HepG2 (cell line): ENCODE measurements around the gene FAM200B. TPM values are rescaled to one million over a fixed set of nuclear protein-coding genes. Genes with fewer than 3 reads are reported as not detected.

Source experiments
- ATAC-seq: fragments of 200-7000 bp; cut with Tn5 transposase; 3 replicates; pipeline ENCODE4 v1.9.1; 2020; ENCODE audit warnings: mild to moderate bottlenecking, moderate library complexity
- BruUV-seq: library from RNA; stranded (reverse); fragments of 400-500 nt; replicated peaks from 2 replicates; lab custom pipeline; 2021; lab: Mats Ljungman, UMichigan
- CTCF ChIA-PET: fragments of 300-600 bp; formaldehyde crosslinking; extraction: SDS; loops from one replicate; lab custom pipeline; 2021; ENCODE audit warnings: low total read pairs, inconsistent platforms, low intra/inter-chr PET ratio; lab: Yijun Ruan, JAX
- POLR2A ChIA-PET: fragments of 350-600 bp; sonication (Branson Sonifier 250); formaldehyde crosslinking; loops from one replicate; lab custom pipeline; 2020; ENCODE audit warnings: antibody characterized with exemption, inconsistent platforms; lab: Yijun Ruan, JAX
- DNase-seq: peaks from one replicate; pipeline ENCODE4 v3.0.0-alpha.2; 2015; ENCODE audit warnings: low spot score
- FAIRE-seq: peaks from 3 replicates; lab custom pipeline; 2011; peaks lifted over from hg19 to GRCh38; lab: Jason Lieb, UNC
- H2AFZ ChIP-seq: one replicate; pipeline ENCODE4 v1.6.1; 2011; ENCODE audit warnings: low read length, inconsistent platforms
- H3K27ac ChIP-seq: fragments of 300-600 bp; 3 replicates; pipeline ENCODE4 v1.8.0; 2011; ENCODE audit warnings: mixed run types, mild to moderate bottlenecking, mixed read lengths, low read length, inconsistent platforms; ENCODE audit not compliant: insufficient read depth; ENCODE audit errors: extremely low read length
- H3K27me3 ChIP-seq, 2 experiments: fragments of 200-600 bp in 1 of 2; 2 replicates in 1 of 2; 3 replicates in 1 of 2; pipeline versions ENCODE4 v1.6.0 to v1.8.0; 2011; ENCODE audit warnings: low read length in 2 of 2, mild to moderate bottlenecking in 2 of 2, moderate library complexity in 2 of 2, inconsistent platforms in 1 of 2; ENCODE audit not compliant: insufficient read depth in 2 of 2, control insufficient read depth in 1 of 2
- H3K36me3 ChIP-seq, 2 experiments: fragments of 200-600 bp in 1 of 2; replicated peaks in 1 of 2; 2 replicates in 1 of 2; 3 replicates in 1 of 2; pipeline versions ENCODE4 v1.5.1 to v1.8.0; 2011; ENCODE audit warnings: low read length in 2 of 2, inconsistent platforms in 1 of 2; ENCODE audit not compliant: insufficient read depth in 2 of 2, control insufficient read depth in 1 of 2
- H3K4me1 ChIP-seq: 2 replicates; pipeline ENCODE4 v1.5.1; 2012; ENCODE audit warnings: low read length, inconsistent platforms; ENCODE audit not compliant: insufficient read depth
- H3K4me2 ChIP-seq: 2 replicates; pipeline ENCODE4 v1.6.0; 2011; ENCODE audit warnings: low read depth, low read length, inconsistent platforms
- H3K4me3 ChIP-seq, 3 experiments: fragments of 200-600 bp in 1 of 3; sonication (generic), shearing (Covaris generic) in 1 of 3; replicated peaks in 1 of 3; 2 replicates each; pipeline ENCODE4 v1.5.1; 2011 to 2016; ENCODE audit warnings: low read length in 3 of 3, inconsistent platforms in 2 of 3, low read depth in 2 of 3, mild to moderate bottlenecking in 2 of 3, control low read depth in 1 of 3, mixed read lengths in 1 of 3; ENCODE audit not compliant: insufficient read depth in 1 of 3
- H3K79me2 ChIP-seq: one replicate; pipeline ENCODE4 v1.6.1; 2011; ENCODE audit warnings: low read length, inconsistent platforms; ENCODE audit not compliant: insufficient read depth
- H3K9ac ChIP-seq: 2 replicates; pipeline ENCODE4 v1.6.0; 2011; ENCODE audit warnings: mild to moderate bottlenecking, low read depth, low read length, inconsistent platforms; ENCODE audit not compliant: insufficient read depth
- H3K9me3 ChIP-seq: 2 replicates; pipeline ENCODE4 v1.5.1; 2012; ENCODE audit warnings: mild to moderate bottlenecking, low read length
- H4K20me1 ChIP-seq: 2 replicates; pipeline ENCODE4 v1.6.0; 2011; ENCODE audit warnings: inconsistent platforms, mild to moderate bottlenecking, low read length, moderate library complexity; ENCODE audit not compliant: insufficient read depth
- HMG20A ChIP-seq: IDR thresholded peaks from 2 replicates; pipeline ENCODE4 v1.6.1; 2016; ENCODE audit warnings: borderline replicate concordance
- NCOA1 ChIP-seq: sonication (generic); formaldehyde crosslinking; IDR thresholded peaks from 2 replicates; pipeline ENCODE4 v1.9.0; 2021; ENCODE audit warnings: missing genetic modification reagents
- SIX1 ChIP-seq: sonication (generic); formaldehyde crosslinking; IDR thresholded peaks from 2 replicates; pipeline ENCODE4 v1.4.0; 2020; ENCODE audit warnings: missing genetic modification reagents, borderline replicate concordance
- THAP8 ChIP-seq: sonication (generic); formaldehyde crosslinking; IDR thresholded peaks from 2 replicates; pipeline ENCODE4 v1.5.1; 2020; ENCODE audit warnings: missing genetic modification reagents, mild to moderate bottlenecking, borderline replicate concordance
- XBP1 ChIP-seq: sonication (generic); formaldehyde crosslinking; IDR thresholded peaks from 2 replicates; pipeline ENCODE4 v1.5.0; 2020; ENCODE audit warnings: missing genetic modification reagents
- ZFP36L1 ChIP-seq: sonication (generic); formaldehyde crosslinking; IDR thresholded peaks from 2 replicates; pipeline ENCODE4 v1.8.0; 2022; ENCODE audit warnings: mild to moderate bottlenecking, missing genetic modification reagents, moderate library complexity
- ZFP90 ChIP-seq: sonication (generic); formaldehyde crosslinking; IDR thresholded peaks from 2 replicates; pipeline ENCODE4 v1.8.0; 2022; ENCODE audit warnings: missing genetic modification reagents, mild to moderate bottlenecking, inconsistent platforms, borderline replicate concordance
- ZKSCAN1 ChIP-seq: fragments of 150-350 bp; IDR thresholded peaks from 2 replicates; pipeline ENCODE4 v1.6.1; 2014; ENCODE audit warnings: low read length
- ZNF225 ChIP-seq: sonication (generic); formaldehyde crosslinking; IDR thresholded peaks from 2 replicates; pipeline ENCODE4 v1.4.0; 2020; ENCODE audit warnings: mild to moderate bottlenecking, missing genetic modification reagents
- ZNF292 ChIP-seq: sonication (generic); formaldehyde crosslinking; IDR thresholded peaks from 2 replicates; pipeline ENCODE4 v1.8.1; 2022; ENCODE audit warnings: mild to moderate bottlenecking, low read depth, missing genetic modification reagents, borderline replicate concordance
- ZNF383 ChIP-seq: sonication (generic); formaldehyde crosslinking; IDR thresholded peaks from 2 replicates; pipeline ENCODE4 v1.4.0; 2020; ENCODE audit warnings: missing genetic modification reagents, mild to moderate bottlenecking, borderline replicate concordance
- ZNF780A ChIP-seq: sonication (generic); formaldehyde crosslinking; IDR thresholded peaks from 2 replicates; pipeline ENCODE4 v1.8.0; 2022; ENCODE audit warnings: mild to moderate bottlenecking, missing genetic modification reagents, moderate library complexity
- ZNF792 ChIP-seq: IDR thresholded peaks from 2 replicates; pipeline ENCODE4 v1.6.1; 2016
- WGBS: methylation state at CpG from one replicate; pipeline ENCODE4 v1.1.6; 2017; ENCODE audit warnings: low lambda C conversion rate; 5-methylcytosine and 5-hydroxymethylcytosine counted together
- in situ Hi-C: cut with HindIII; loops from 2 replicates; pipeline ENCODE4 v1.10.0; 2017; ENCODE audit warnings: low pct_unique_long_range_greater_than_20kb; ENCODE audit not compliant: extremely low pct_ligation_motif_present
- intact Hi-C: fragments of 100-400 bp; cut with micrococcal nuclease; formaldehyde crosslinking; loops from one replicate; pipeline ENCODE4 v1.10.0; 2022; ENCODE audit not compliant: unreplicated experiment
- polyA plus RNA-seq, 8 experiments: library from polyadenylated mRNA; depleted of rRNA in 3 of 8; stranded (reverse) in 7 of 8; unstranded in 1 of 8; fragments of >200 nt; fragmentation: Illumina TruSeq in 4 of 8; extraction: Trizol in 4 of 8; gene quantifications; 2 replicates each; pipeline versions ENCODE4 v1.2.1 to v1.2.3, GENCODE V29; 2011 to 2016; ENCODE audit warnings: low read depth in 4 of 8, missing spikeins in 1 of 8, mixed read lengths in 1 of 8; ENCODE audit not compliant: insufficient read depth in 1 of 8
- total RNA-seq, 5 experiments: library from RNA; depleted of rRNA; stranded (reverse); fragments of >200 nt; fragmentation: Illumina TruSeq; extraction: Trizol; gene quantifications; 2 replicates each; pipeline ENCODE4 v1.2.3, GENCODE V29; 2016; ENCODE audit warnings: low read depth in 1 of 5
- TF ChIP-seq, protein P1 (sequence below): sonication (generic); formaldehyde crosslinking; IDR thresholded peaks from 2 replicates; pipeline ENCODE4 v1.5.1; 2020; ENCODE audit warnings: missing genetic modification reagents, mild to moderate bottlenecking, borderline replicate concordance

Gene FAM200B
- total and polyA plus RNA-seq, 2 of the 13 experiments (the other 11 are each of a cell fraction or from before 2014, with no cell fraction given), result 25.6 to 41.8 TPM

DNA sequence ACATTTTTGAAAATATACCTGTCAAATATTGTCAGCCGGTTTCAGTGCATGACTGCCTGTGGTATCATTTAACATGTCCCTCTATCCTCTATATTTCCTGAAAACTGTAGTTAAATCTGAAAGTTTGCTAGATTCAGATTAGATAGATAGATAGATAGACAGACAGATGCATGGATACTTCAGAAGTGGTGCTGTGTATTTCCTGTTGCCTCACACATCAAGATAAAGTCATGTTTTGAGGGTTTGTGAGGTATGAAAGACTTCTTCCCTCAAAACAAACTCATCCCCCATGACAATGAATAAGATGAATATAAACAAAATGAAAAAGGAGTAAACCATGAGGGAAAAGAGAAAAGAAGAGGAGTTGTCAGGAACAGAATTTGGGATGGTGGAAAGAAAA is 15.2 kb downstream of the FAM200B start:
- Histone ChIP-seq H3K36me3 (no peaks in the 10 kb centered on the region), H3K4me2 (no peak overlapping the region), H3K9me3 (peaks cover under 1% of the 10 kb centered on the region; the same call in 1 of the 2 replicates), H3K4me1 (peaks cover 29% of the 10 kb centered on the region), H3K79me2 (no peaks in the 10 kb centered on the region), H3K9ac (no peak overlapping the region), H2AFZ (no peak overlapping the region), H3K4me3 (no peak overlapping the region), H3K27ac (no peak overlapping the region), H4K20me1 (no peaks in the 10 kb centered on the region), H3K27me3 (no peaks in the 10 kb centered on the region)
- POLR2A ChIA-PET, result no interaction called here
- 97% methylated on average over 1 of the region's 1 CpG for WGBS
- CTCF ChIA-PET, result no interaction called here
- DNase-seq (no peak), FAIRE-seq (no peak), ATAC-seq (no peak)
- TF ChIP-seq SIX1 (CRISPR knock-in tag) (no peak), THAP8 (CRISPR knock-in tag) (no peak), XBP1 (CRISPR knock-in tag) (no peak), ZNF792 (no peak), ZFP90 (CRISPR knock-in tag) (no peak), NCOA1 (CRISPR knock-in tag) (no peak), ZNF225 (no peak), ZFP36L1 (CRISPR knock-in tag) (no peak), ZNF383 (CRISPR knock-in tag) (no peak), ZNF292 (CRISPR knock-in tag) (no peak), HMG20A (CRISPR knock-in tag) (no peak), ZNF780A (CRISPR knock-in tag) (no peak), ZKSCAN1 (no peak)
- TF ChIP-seq, protein P1, sequence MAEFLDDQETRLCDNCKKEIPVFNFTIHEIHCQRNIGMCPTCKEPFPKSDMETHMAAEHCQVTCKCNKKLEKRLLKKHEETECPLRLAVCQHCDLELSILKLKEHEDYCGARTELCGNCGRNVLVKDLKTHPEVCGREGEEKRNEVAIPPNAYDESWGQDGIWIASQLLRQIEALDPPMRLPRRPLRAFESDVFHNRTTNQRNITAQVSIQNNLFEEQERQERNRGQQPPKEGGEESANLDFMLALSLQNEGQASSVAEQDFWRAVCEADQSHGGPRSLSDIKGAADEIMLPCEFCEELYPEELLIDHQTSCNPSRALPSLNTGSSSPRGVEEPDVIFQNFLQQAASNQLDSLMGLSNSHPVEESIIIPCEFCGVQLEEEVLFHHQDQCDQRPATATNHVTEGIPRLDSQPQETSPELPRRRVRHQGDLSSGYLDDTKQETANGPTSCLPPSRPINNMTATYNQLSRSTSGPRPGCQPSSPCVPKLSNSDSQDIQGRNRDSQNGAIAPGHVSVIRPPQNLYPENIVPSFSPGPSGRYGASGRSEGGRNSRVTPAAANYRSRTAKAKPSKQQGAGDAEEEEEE, result no peak
- in situ Hi-C loops, result no loop called here
- no TSS peak for BruUV-seq
- intact Hi-C loops, result no loop called here
